Thoracic aorta (tissue), 2 donors: ENCODE data around the gene SLC26A11. TPM values are rescaled to one million over a fixed set of nuclear protein-coding genes. Genes with fewer than 3 reads are reported as not detected.

Source experiments
- ATAC-seq: fragments of 150-250 bp; one replicate; pipeline ENCODE4 v1.8.0; 2017; ENCODE audit warnings: low read depth; ENCODE audit not compliant: insufficient number of reproducible peaks, low FRiP score
- DNase-seq: peaks from one replicate; pipeline ENCODE4 v3.0.0-alpha.2; 2020; ENCODE audit warnings: low spot score
- H3K27ac ChIP-seq, 2 donors: fragments of 200-600 bp; sonication (generic); 1 replicate in 1 of 2; 2 replicates in 1 of 2; pipeline ENCODE4 v1.5.1; 2016; ENCODE audit warnings: mild to moderate bottlenecking in 2 of 2, moderate library complexity in 2 of 2
- H3K27me3 ChIP-seq: fragments of 200-600 bp; sonication (generic); replicated peaks from 2 replicates; pipeline ENCODE4 v1.6.0; 2016; ENCODE audit warnings: mild to moderate bottlenecking; ENCODE audit not compliant: insufficient read depth
- H3K36me3 ChIP-seq: fragments of 200-600 bp; sonication (generic); one replicate; pipeline ENCODE4 v1.5.1; 2016
- H3K4me1 ChIP-seq, 2 donors: fragments of 200-600 bp; sonication (generic); 1 replicate in 1 of 2; 2 replicates in 1 of 2; pipeline versions ENCODE4 v1.5.1 to v1.6.0; 2016; ENCODE audit warnings: low read depth in 2 of 2, mild to moderate bottlenecking in 1 of 2; ENCODE audit not compliant: control insufficient read depth in 1 of 2
- H3K4me3 ChIP-seq: fragments of 200-600 bp; sonication (generic); 2 replicates; pipeline ENCODE4 v1.5.1; 2016; ENCODE audit warnings: mild to moderate bottlenecking
- H3K9me3 ChIP-seq: fragments of 200-600 bp; sonication (generic); 2 replicates; pipeline ENCODE4 v1.5.1; 2016
- CTCF ChIP-seq: fragments of 200-600 bp; sonication (generic); IDR thresholded peaks from one replicate; pipeline ENCODE4 v1.5.1; 2019; ENCODE audit warnings: antibody characterized with exemption
- total RNA-seq, 2 donors: library from RNA; depleted of rRNA; stranded (reverse); fragments of >200 nt; gene quantifications; one replicate each; pipeline versions ENCODE4 v1.1.0 to v1.2.3, GENCODE V29; 2016

SLC26A11 gene
- total RNA-seq, 2 donors from 2014 or later = 41.1 to 69.2 TPM

- Histone ChIP-seq H3K4me3 (no peak overlapping the region), H3K9me3 (no peaks in the 10 kb centered on the region), H3K4me1 (no peaks in the 10 kb centered on the region), H3K27me3 (no peaks in the 10 kb centered on the region), H3K27ac (no peak overlapping the region), H3K36me3 (peaks cover 65% of the 10 kb centered on the region)
- ATAC-seq (no peak), DNase-seq (no peak)
- TF ChIP-seq CTCF = no peak
Observed at GRCh38 chr17:80291260-80291659, 71.0 kb downstream of the SLC26A11 start.

- TF ChIP-seq CTCF = no peak
- Histone ChIP-seq H3K27me3 (no peaks in the 10 kb centered on the region), H3K27ac (no peak overlapping the region), H3K4me3 (no peak overlapping the region), H3K9me3 (no peaks in the 10 kb centered on the region), H3K4me1 (no peaks in the 10 kb centered on the region), H3K36me3 (peaks cover 70% of the 10 kb centered on the region)
- ATAC-seq = no peak
- no peak for DNase-seq
Observed at GRCh38 chr17:80291691-80292487, 71.7 kb downstream of the SLC26A11 start.

- no peak for DNase-seq
- Histone ChIP-seq H3K4me3 (no peak overlapping the region), H3K36me3 (peaks cover 75% of the 10 kb centered on the region), H3K9me3 (no peaks in the 10 kb centered on the region), H3K27ac (no peak overlapping the region), H3K27me3 (no peaks in the 10 kb centered on the region), H3K4me1 (no peaks in the 10 kb centered on the region)
- no peak for TF ChIP-seq CTCF
- no peak for ATAC-seq
Observed at GRCh38 chr17:80292521-80292971, 72.3 kb downstream of the SLC26A11 start.

- Histone ChIP-seq H3K27me3 (no peaks in the 10 kb centered on the region), H3K4me3 (no peak overlapping the region), H3K36me3 (peaks cover 74% of the 10 kb centered on the region), H3K9me3 (no peaks in the 10 kb centered on the region), H3K27ac (no peak overlapping the region), H3K4me1 (no peaks in the 10 kb centered on the region)
- no peak for DNase-seq
- no peak for ATAC-seq
- TF ChIP-seq CTCF = no peak
Observed at GRCh38 chr17:80294210-80294609, 74.0 kb downstream of the SLC26A11 start.

- Histone ChIP-seq H3K4me1 (no peaks in the 10 kb centered on the region), H3K4me3 (no peak overlapping the region), H3K27me3 (no peaks in the 10 kb centered on the region), H3K9me3 (no peaks in the 10 kb centered on the region), H3K27ac (no peak overlapping the region), H3K36me3 (peaks cover 72% of the 10 kb centered on the region)
- DNase-seq = no peak
- ATAC-seq = no peak
- no peak for TF ChIP-seq CTCF
Observed at GRCh38 chr17:80294653-80295052, 74.4 kb downstream of the SLC26A11 start.
